ENCODE measurements around the gene FBXL3.

DNA sequence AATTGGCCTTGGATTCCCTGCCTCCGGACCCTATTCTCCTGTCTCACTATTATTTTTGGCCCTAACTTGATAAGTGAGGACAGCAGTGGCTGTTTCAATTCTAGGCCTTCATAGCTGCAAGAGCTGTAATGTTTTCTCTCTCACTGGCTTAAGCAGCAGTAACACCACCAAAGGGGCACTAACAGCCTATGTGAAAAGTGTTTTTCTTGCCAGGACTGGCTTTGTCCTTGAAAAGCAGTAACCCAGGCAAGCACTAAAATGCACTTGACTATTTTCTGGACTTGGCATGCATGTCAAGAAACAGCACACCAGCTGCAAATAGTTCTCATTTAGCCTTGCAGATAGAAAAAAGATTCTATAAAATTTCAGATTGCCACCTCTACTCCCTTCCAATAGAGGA is 9.3 kb upstream of the FBXL3 start:
- TF ChIP-seq SP2 (tag by site-specific recombination; IDR thresholded peaks at IDR 0.05) (no peak), ZSCAN30 (tag by site-specific recombination; IDR thresholded peaks at IDR 0.05) (no peak), MYNN (tag by site-specific recombination; IDR thresholded peaks at IDR 0.05; ENCODE audit: borderline replicate concordance) (no peak), ZNF302 (tag by site-specific recombination; IDR thresholded peaks at IDR 0.05; ENCODE audit: low read depth) (no peak), ZNF175 (tag by site-specific recombination; IDR thresholded peaks at IDR 0.05) (no peak)
- TF ChIP-seq, protein P1, sequence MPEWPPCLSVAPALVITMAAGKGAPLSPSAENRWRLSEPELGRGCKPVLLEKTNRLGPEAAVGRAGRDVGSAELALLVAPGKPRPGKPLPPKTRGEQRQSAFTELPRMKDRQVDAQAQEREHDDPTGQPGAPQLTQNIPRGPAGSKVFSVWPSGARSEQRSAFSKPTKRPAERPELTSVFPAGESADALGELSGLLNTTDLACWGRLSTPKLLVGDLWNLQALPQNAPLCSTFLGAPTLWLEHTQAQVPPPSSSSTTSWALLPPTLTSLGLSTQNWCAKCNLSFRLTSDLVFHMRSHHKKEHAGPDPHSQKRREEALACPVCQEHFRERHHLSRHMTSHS (tag by site-specific recombination; IDR thresholded peaks at IDR 0.05) = no peak
- TF ChIP-seq, protein P2, sequence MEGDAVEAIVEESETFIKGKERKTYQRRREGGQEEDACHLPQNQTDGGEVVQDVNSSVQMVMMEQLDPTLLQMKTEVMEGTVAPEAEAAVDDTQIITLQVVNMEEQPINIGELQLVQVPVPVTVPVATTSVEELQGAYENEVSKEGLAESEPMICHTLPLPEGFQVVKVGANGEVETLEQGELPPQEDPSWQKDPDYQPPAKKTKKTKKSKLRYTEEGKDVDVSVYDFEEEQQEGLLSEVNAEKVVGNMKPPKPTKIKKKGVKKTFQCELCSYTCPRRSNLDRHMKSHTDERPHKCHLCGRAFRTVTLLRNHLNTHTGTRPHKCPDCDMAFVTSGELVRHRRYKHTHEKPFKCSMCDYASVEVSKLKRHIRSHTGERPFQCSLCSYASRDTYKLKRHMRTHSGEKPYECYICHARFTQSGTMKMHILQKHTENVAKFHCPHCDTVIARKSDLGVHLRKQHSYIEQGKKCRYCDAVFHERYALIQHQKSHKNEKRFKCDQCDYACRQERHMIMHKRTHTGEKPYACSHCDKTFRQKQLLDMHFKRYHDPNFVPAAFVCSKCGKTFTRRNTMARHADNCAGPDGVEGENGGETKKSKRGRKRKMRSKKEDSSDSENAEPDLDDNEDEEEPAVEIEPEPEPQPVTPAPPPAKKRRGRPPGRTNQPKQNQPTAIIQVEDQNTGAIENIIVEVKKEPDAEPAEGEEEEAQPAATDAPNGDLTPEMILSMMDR (tag by site-specific recombination; IDR thresholded peaks at IDR 0.05) = no peak

Measured in HEK293 (cell line).